Cardiac fibroblast (primary cell): Measurements from ENCODE around the gene PIGT.
A peak's percentile ranks its signal among the peaks of the same experiment; 100 is the strongest.

Experiments
- DNase-seq, 2 donors: peaks; one replicate each; pipeline versions ENCODE4 v3.0.0 to v3.0.0-alpha.2; 2010; ENCODE audit warnings: low read depth in 2 of 2
- H3K4me3 ChIP-seq, 2 donors: replicated peaks in 1 of 2; 1 replicate in 1 of 2; 2 replicates in 1 of 2; pipeline ENCODE4 v1.5.1; 2011; ENCODE audit warnings: low read depth in 2 of 2, low read length in 2 of 2, mild to moderate bottlenecking in 2 of 2, moderate library complexity in 1 of 2
- CTCF ChIP-seq: IDR thresholded peaks from one replicate; pipeline ENCODE4 v1.5.1; 2011; ENCODE audit warnings: low read depth, mild to moderate bottlenecking, low read length, inconsistent platforms

PIGT gene

DNA sequence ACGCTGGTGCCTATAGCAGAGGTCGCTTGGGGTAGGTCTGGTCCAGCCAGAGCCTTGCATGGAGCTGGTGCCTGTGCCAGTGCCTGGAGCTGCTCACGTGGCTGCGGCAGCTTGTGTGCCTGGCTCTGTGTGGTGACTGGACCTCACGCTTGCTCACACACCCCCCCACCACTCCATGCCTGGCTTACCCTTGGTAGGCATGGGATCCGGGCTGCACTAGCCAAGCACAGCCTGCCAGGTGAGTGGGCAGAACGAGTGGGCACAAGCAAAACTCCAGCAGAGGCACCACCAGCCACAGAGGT lies 20.9 kb upstream of the PIGT start:
- TF ChIP-seq CTCF, result no peak
- DNase-seq, result no peak
- no peak overlapping the region for H3K4me3 ChIP-seq

DNA sequence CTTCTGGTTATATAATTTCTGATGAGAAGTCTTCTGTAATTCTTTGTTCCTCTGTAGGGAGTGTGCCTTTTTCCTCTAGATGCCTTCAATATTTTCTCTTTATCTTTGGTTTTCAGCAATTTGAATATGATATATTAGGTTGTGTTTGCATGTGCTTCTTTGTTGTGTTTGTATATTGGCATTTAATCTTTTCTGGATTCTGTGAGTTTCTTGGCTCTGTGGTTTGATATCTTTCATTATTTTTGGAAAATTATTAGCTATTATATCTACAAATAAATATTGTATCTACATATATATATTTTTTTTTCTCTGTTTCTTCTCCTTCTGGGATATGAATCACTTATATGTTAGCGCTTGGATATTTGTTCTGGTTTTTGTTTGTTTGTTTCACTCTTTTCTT lies 16.9 kb upstream of the PIGT start:
- TF ChIP-seq CTCF, result no peak
- H3K4me3 ChIP-seq, result no peak overlapping the region
- DNase-seq, result no peak

DNA sequence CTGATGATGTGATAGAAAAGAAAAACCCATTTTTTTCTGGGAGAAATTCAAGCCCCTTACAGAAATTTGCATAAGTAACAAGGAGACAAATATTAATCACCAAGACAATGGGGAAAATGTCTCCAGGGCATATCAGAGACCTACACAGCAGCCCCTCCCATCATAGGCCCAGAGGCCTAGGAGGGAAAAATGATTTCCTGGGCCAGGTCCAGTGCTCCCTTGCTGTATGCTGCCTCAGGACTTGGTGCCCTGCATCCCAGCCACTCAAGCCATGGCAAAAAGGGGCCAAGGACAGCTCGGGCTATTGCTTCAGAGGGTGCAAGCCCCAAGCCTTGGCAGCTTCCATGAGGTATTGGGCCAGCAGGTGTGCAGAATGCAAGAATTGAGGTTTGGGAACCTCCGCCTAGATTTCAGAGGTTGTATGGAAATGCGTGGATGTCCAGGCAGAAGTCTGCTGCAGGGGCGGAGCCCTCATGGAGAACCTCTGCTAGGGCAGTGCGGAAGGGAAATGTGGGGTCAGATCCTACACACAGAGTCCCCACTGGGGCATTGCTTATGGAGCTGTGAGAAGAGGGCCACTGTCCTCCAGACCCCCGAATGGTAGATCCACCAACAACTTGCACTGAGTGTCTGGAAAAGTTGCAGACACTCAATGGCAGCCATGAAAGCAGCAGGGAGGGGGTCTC lies 15.5 kb upstream of the PIGT start:
- DNase-seq, result no peak
- no peak for TF ChIP-seq CTCF
- no peak overlapping the region for H3K4me3 ChIP-seq

- H3K4me3 ChIP-seq, result no peak overlapping the region
- no peak for TF ChIP-seq CTCF
- DNase-seq, result peak in 1 of 2 donors; percentile 47
These were observed 13.0 kb upstream of the PIGT start for GRCh38 chr20:45402946-45403345.

DNA sequence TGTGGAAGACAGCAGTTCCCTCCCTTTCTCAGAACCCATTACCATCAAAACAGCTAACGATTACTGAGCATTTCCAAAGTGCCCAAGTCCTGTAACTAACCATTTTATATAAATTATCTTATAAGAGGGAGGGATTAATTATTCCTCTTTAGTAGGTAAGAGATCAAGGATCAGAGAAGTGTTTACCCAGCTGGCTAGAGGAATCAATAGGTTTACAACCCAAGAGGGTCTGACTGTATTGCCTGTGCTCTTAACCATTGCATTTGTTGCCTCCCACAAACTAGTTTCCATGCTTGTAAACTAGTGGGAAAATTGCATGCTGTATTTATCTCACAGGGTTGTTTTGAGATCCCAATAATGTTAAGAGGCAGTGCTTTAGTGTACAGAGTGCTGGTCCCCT lies 11.5 kb upstream of the PIGT start:
- no peak overlapping the region for H3K4me3 ChIP-seq
- no peak for TF ChIP-seq CTCF
- no peak for DNase-seq

DNA sequence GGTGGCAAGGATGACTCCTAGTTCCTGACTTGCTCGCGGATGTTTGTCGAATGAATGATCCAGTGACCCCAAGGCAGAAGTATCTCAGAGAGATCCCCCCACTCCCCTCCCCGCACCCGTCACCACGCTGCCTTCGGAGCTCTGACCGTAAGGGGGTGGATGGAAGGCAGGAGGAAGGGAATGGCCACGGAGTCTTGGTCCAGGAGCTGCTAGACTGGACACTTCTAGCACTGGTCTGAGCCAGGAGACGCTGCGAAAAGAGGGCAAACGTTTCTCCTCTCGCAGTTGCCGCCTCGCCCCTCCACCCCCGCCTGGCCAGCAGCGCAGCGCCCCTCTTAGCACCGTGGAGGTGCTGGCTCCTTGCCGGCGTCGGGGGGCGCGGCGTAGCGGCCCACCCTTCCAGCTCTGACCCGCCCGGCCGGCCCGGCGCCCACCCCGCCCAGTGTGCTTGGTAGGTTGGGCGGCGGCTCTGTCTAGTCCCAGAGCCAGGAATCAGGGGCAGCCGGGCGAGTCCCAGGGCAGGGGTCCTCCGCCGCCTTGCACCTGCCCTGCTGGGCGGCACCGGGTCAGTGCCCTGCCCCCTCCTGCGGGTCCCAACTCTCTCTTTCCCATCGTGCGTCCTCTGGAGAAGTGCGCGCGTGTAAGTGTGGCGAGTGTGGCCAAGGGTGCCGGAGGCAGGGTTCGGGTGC lies 10.2 kb upstream of the PIGT start:
- peak in 1 of 2 donors; percentile 22 for DNase-seq
- H3K4me3 ChIP-seq, result peak overlapping the region; percentile 60 to 63
- no peak for TF ChIP-seq CTCF
